WTC11 (cell line): ENCODE results near the gene TXNIP. TPM values are rescaled to one million over a fixed set of nuclear protein-coding genes. Genes with fewer than 3 reads are reported as not detected.
"Not testable (repeated sequence)": the region's sequence is repeated elsewhere in the genome, so short reads cannot be mapped to it uniquely, and the experiment has no call there.

ENCODE experiments used
- ATAC-seq: fragments of 200-7000 bp; cut with Tn5 transposase; 2 replicates; pipeline ENCODE4 v1.10.0; 2021; ENCODE audit warnings: mild to moderate bottlenecking, moderate library complexity
- CTCF ChIA-PET: fragments of 300-600 bp; sonication (Branson Sonifier 250); formaldehyde crosslinking; loops from one replicate; lab custom pipeline; 2021; ENCODE audit warnings: antibody characterized with exemption; lab: Charles Lee
- POLR2A ChIA-PET: fragments of 350-600 bp; sonication (Branson Sonifier 250); formaldehyde crosslinking; loops from one replicate; lab custom pipeline; 2021; ENCODE audit warnings: antibody characterized with exemption; lab: Charles Lee
- DNase-seq: peaks from one replicate; pipeline ENCODE4 v3.0.0; 2021; ENCODE audit warnings: low spot score
- H3K27ac Mint-ChIP-seq: 2 replicates; pipeline ENCODE4 v1.8.0; 2021; ENCODE audit warnings: mixed read lengths
- H3K27me3 Mint-ChIP-seq: 2 replicates; pipeline ENCODE4 v1.8.0; 2021; ENCODE audit warnings: low read depth, mild to moderate bottlenecking, moderate library complexity, mixed read lengths
- H3K36me3 Mint-ChIP-seq: 2 replicates; pipeline ENCODE4 v1.8.0; 2021; ENCODE audit warnings: mixed read lengths
- H3K4me1 Mint-ChIP-seq: 2 replicates; pipeline ENCODE4 v1.8.0; 2022; ENCODE audit warnings: mixed read lengths
- H3K4me3 Mint-ChIP-seq: 2 replicates; pipeline ENCODE4 v1.8.0; 2021; ENCODE audit warnings: mild to moderate bottlenecking, moderate library complexity, mixed read lengths
- H3K9me3 Mint-ChIP-seq: 2 replicates; pipeline ENCODE4 v1.8.0; 2021; ENCODE audit warnings: mixed read lengths
- CDX4 ChIP-seq: fragments of 250-450 bp; sonication (Bioruptor Pico); IDR thresholded peaks from 2 replicates; pipeline ENCODE4 v1.9.0; 2021; ENCODE audit warnings: moderate library complexity, mild to moderate bottlenecking, inconsistent platforms, borderline replicate concordance
- E2F1 ChIP-seq: sonication (generic); formaldehyde crosslinking; IDR thresholded peaks from 2 replicates; pipeline ENCODE4 v1.8.0; 2022; ENCODE audit warnings: mild to moderate bottlenecking, missing genetic modification reagents
- JUN ChIP-seq: sonication (generic); formaldehyde crosslinking; IDR thresholded peaks from 2 replicates; pipeline ENCODE4 v1.8.0; 2023; ENCODE audit warnings: mild to moderate bottlenecking, missing genetic modification reagents
- PRDM15 ChIP-seq: sonication (generic); formaldehyde crosslinking; IDR thresholded peaks from 2 replicates; pipeline ENCODE4 v1.8.0; 2022; ENCODE audit warnings: missing genetic modification reagents
- TCF7 ChIP-seq: sonication (generic); formaldehyde crosslinking; IDR thresholded peaks from 2 replicates; pipeline ENCODE4 v1.8.0; 2022; ENCODE audit warnings: mild to moderate bottlenecking, low read depth, missing genetic modification reagents, moderate library complexity
- ZBTB21 ChIP-seq: sonication (generic); formaldehyde crosslinking; IDR thresholded peaks from 2 replicates; pipeline ENCODE4 v1.8.1; 2023; ENCODE audit warnings: mild to moderate bottlenecking, missing genetic modification reagents, borderline replicate concordance
- ZNF263 ChIP-seq: sonication (generic); formaldehyde crosslinking; IDR thresholded peaks from 2 replicates; pipeline ENCODE4 v1.8.1; 2022; ENCODE audit warnings: low read depth, mild to moderate bottlenecking, moderate library complexity, missing genetic modification reagents
- ZNF396 ChIP-seq: fragments of 250-450 bp; sonication (Bioruptor Pico); IDR thresholded peaks from 2 replicates; pipeline ENCODE4 v1.8.0; 2021; ENCODE audit warnings: mild to moderate bottlenecking, moderate library complexity, borderline replicate concordance
- ZNF423 ChIP-seq: fragments of 250-450 bp; sonication (Bioruptor Pico); IDR thresholded peaks from 2 replicates; pipeline ENCODE4 v2.1.2; 2022; ENCODE audit warnings: mild to moderate bottlenecking, moderate library complexity
- ZNF532 ChIP-seq: fragments of 250-450 bp; sonication (Bioruptor Pico); IDR thresholded peaks from 2 replicates; pipeline ENCODE4 v1.9.0; 2021; ENCODE audit warnings: mild to moderate bottlenecking, borderline replicate concordance
- total RNA-seq: library from RNA; stranded (reverse); gene quantifications from 3 replicates; pipeline ENCODE4 v1.2.3, GENCODE V29; 2021

TXNIP gene
- total RNA-seq, 1 experiment from 2014 or later = 56.7 TPM

- TF ChIP-seq PRDM15 (no peak), TCF7 (no peak), ZNF263 (CRISPR knock-in tag) (no peak), JUN (CRISPR knock-in tag) (no peak), E2F1 (no peak), ZNF423 (no peak), ZNF532 (CRISPR knock-in tag) (no peak), ZBTB21 (CRISPR knock-in tag) (no peak)
These were observed 35.1 kb upstream of the TXNIP start (continued) for GRCh38 chr1:146031476-146031875.

- Mint-ChIP-seq H3K4me1 (peaks cover 5% of the 10 kb centered on the region), H3K27me3 (peaks cover 2% of the 10 kb centered on the region; the same call in 1 of the 2 replicates), H3K9me3 (peaks cover 6% of the 10 kb centered on the region), H3K27ac (no peak overlapping the region), H3K4me3 (no peak overlapping the region), H3K36me3 (no peaks in the 10 kb centered on the region)
- DNase-seq (no peak), ATAC-seq (no peak)
- POLR2A ChIA-PET = no interaction called here
- TF ChIP-seq ZNF396 (CRISPR knock-in tag) (no peak), CDX4 (CRISPR knock-in tag) (no peak)
- CTCF ChIA-PET = no interaction called here
These were observed 32.7 kb upstream of the TXNIP start for GRCh38 chr1:146029117-146029516.

- not testable (repeated sequence) for H3K27ac Mint-ChIP-seq, H3K4me1 Mint-ChIP-seq, ATAC-seq, H3K9me3 Mint-ChIP-seq, H3K4me3 Mint-ChIP-seq, H3K36me3 Mint-ChIP-seq, DNase-seq
- CTCF ChIA-PET = interaction anchor here (0.9 to 2.1 kb wide), 2 partner anchors 20 to 168 kb away, joined by 3 to 8 read pairs; partner anchors contain the start of gene PIAS3
- peaks cover 12% of the 10 kb centered on the region for H3K27me3 Mint-ChIP-seq
- POLR2A ChIA-PET = interaction anchor here (0.7 kb wide), 1 partner anchor 104 kb away, joined by 3 read pairs; no protein-coding TSS in a partner anchor
These were observed 30.3 kb upstream of the TXNIP start for GRCh38 chr1:146026650-146027049.

- CTCF ChIA-PET = interaction anchor here (0.9 to 2.1 kb wide), 2 partner anchors 19 to 167 kb away, joined by 3 to 8 read pairs; partner anchors contain the start of gene PIAS3
- H3K4me1 Mint-ChIP-seq, POLR2A ChIA-PET, H3K27ac Mint-ChIP-seq, DNase-seq, ATAC-seq, H3K36me3 Mint-ChIP-seq, H3K4me3 Mint-ChIP-seq, H3K9me3 Mint-ChIP-seq: not testable (repeated sequence)
- peaks cover 17% of the 10 kb centered on the region for H3K27me3 Mint-ChIP-seq
These were observed 29.6 kb upstream of the TXNIP start for GRCh38 chr1:146025787-146026495.
